ENCODE data around the gene TNNI3. TPM values are rescaled to one million over a fixed set of nuclear protein-coding genes. Genes with fewer than 3 reads are reported as not detected.
A peak's percentile ranks its signal among the peaks of the same experiment; 100 is the strongest.

TNNI3 gene
- total and polyA plus RNA-seq, 9 of the 15 experiments (the other 6 are each of a cell fraction or from before 2014, with no cell fraction given), result 4.7 to 158 (median 42.0) TPM

GRCh38 chr19:55174425-55175116 lies 17.0 kb upstream of the TNNI3 start:
- DNase-seq (ENCODE audit: extremely low read depth in 1 of 4, low spot score in 3 of 4), result peak in 1 of 4 experiments; percentile 21
- Histone ChIP-seq H3K4me1 (replicated peaks in 1 of 2; ENCODE audit: control insufficient read depth in 2 of 2, insufficient read depth in 2 of 2, low read length in 2 of 2) (peaks cover 32 to 48% of the 10 kb centered on the region in 2 experiments), H3K9ac (ENCODE audit: insufficient read depth in 1 of 2, low read depth in 2 of 2, low read length in 2 of 2) (peak overlapping the region; percentile 72 to 94), H3K4me2 (ENCODE audit: insufficient read depth, low read length) (peak overlapping the region; percentile 88), H2AFZ (ENCODE audit: low read depth, low read length) (peak overlapping the region; percentile 95), H3K27ac (ENCODE audit: extremely low read depth, low read depth, low read length) (peak overlapping the region; percentile 75), H3K36me3 (ENCODE audit: control insufficient read depth, insufficient read depth, low read length) (no peaks in the 10 kb centered on the region), H3K4me3 (peak overlapping the region; percentile 60), H4K20me1 (replicated peaks; ENCODE audit: control insufficient read depth, insufficient read depth, low read length) (peaks cover 6% of the 10 kb centered on the region; the same call in 1 of the 2 replicates), H3K9me1 (ENCODE audit: control insufficient read depth, insufficient read depth, low read length) (no peaks in the 10 kb centered on the region), H3K79me2 (ENCODE audit: control insufficient read depth, insufficient read depth, low read length) (no peaks in the 10 kb centered on the region; the same call in 2 of the 3 replicates), H3K9me3 (replicated peaks; ENCODE audit: control insufficient read depth, insufficient read depth, low read depth, low read length) (no peaks in the 10 kb centered on the region), H3K27me3 (ENCODE audit: control insufficient read depth in 2 of 2, insufficient read depth in 2 of 2, low read length in 2 of 2) (no peaks in the 10 kb centered on the region)
- ChIA-PET CTCF (ENCODE audit: low intra/inter-chr PET ratio) (no interaction called here), POLR2A (interaction anchor here (0.5 to 2.7 kb wide), 12 partner anchors 8 to 279 kb away, joined by 3 to 19 read pairs (median 4); partner anchors contain the start of genes DNAAF3, PPP6R1, PTPRH and UBE2S)
- WGBS (ENCODE audit: insufficient coverage, low coverage, missing lambda C conversion rate), result 0% methylated on average over 17 of the region's 21 CpGs
- TSS peak; percentile 76 for BruUV-seq (replicated peaks)
- peak; percentile 5 for ATAC-seq
- in situ Hi-C loops (cut with MboI), result loop anchor here (25.0 kb wide), 1 partner anchor 963 kb away; the partner anchor contains the start of gene ZNF444
- intact Hi-C loops (cut with micrococcal nuclease), result no loop called here
- FAIRE-seq, result no peak
- TF ChIP-seq MGA (IDR thresholded peaks at IDR 0.05), result peak; percentile 26
- 0 out of 2 replicates have a peak, but pooled peaks have one; percentile 8 for TF ChIP-seq ZBTB7A (IDR thresholded peaks at IDR 0.05; ENCODE audit: borderline replicate concordance, control insufficient read depth, low read depth, low read length)
- peak; percentile 11; the same call in 1 of the 2 replicates for TF ChIP-seq ETS1 (conservative IDR thresholded peaks at IDR 0.05; ENCODE audit: control insufficient read depth, low read depth, low read length)
- TF ChIP-seq EGR1 (conservative IDR thresholded peaks at IDR 0.05), result 0 out of 2 replicates have a peak, but pooled peaks have one; percentile 6
- peak in 1 of 2 experiments; percentile 45; a peak in 1 of 4 replicates for TF ChIP-seq MNT (conservative IDR thresholded peaks at IDR 0.05)
